Sigmoid colon (tissue), 4 donors: ENCODE results near the gene GPRC5B.
A peak's percentile ranks its signal among the peaks of the same experiment; 100 is the strongest.

Experiments used
- EP300 ChIP-seq, 4 donors: sonication (generic); formaldehyde crosslinking; IDR thresholded peaks; one replicate each; pipeline ENCODE4 v1.6.1; 2017; ENCODE audit warnings: antibody characterized with exemption in 4 of 4
- POLR2A ChIP-seq, 2 donors: fragments of 450-650 bp; IDR thresholded peaks; one replicate each; pipeline ENCODE4 v1.6.1; 2016; ENCODE audit warnings: antibody characterized with exemption in 2 of 2, mild to moderate bottlenecking in 2 of 2, moderate library complexity in 2 of 2
- POLR2AphosphoS5 ChIP-seq, 4 donors: sonication (generic); formaldehyde crosslinking; IDR thresholded peaks; one replicate each; pipeline ENCODE4 v1.6.1; 2017; ENCODE audit warnings: antibody characterized with exemption in 4 of 4
- TF ChIP-seq, protein P1 (sequence below), 4 experiments: fragments of 450-650 bp in 3 of 4; fragments of 200-600 bp in 1 of 4; IDR thresholded peaks; one replicate each; pipeline ENCODE4 v1.5.1; 2016 to 2019; ENCODE audit warnings: antibody characterized with exemption in 4 of 4, mild to moderate bottlenecking in 3 of 4, moderate library complexity in 2 of 4

DNA sequence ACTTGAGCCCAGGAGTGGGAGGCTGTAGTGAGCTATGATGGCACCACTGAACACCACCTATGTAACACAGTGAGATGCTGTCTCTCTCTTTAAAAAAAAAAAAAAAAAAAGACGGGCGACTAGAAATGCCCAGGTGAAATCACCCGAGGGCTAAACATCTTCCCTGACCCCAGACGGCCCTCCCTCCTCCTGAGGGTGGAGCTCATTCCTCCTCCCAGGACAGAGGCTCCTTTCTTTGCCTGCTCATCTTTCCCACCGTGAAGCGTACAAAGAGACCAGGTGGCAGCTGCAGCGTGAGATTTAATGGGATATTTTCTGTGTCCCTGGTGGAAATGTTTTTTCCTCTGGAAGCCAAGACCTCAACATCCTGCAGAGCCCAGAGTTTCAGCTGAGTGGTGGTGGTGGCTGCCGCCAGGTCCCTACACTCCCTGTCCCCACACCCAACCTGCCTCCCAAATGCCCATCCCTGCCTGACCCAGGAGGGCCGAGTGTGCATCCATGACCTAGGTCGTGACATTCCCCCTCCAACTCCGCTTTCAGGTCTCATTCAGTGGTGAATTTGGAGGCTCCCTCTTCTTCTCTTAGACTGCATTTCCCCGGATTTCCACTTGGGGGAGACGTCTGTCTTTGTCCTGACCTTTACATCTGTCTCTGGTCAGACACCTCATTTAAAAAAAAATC, 14.4 kb upstream of the GPRC5B start:
- TF ChIP-seq, protein P1, sequence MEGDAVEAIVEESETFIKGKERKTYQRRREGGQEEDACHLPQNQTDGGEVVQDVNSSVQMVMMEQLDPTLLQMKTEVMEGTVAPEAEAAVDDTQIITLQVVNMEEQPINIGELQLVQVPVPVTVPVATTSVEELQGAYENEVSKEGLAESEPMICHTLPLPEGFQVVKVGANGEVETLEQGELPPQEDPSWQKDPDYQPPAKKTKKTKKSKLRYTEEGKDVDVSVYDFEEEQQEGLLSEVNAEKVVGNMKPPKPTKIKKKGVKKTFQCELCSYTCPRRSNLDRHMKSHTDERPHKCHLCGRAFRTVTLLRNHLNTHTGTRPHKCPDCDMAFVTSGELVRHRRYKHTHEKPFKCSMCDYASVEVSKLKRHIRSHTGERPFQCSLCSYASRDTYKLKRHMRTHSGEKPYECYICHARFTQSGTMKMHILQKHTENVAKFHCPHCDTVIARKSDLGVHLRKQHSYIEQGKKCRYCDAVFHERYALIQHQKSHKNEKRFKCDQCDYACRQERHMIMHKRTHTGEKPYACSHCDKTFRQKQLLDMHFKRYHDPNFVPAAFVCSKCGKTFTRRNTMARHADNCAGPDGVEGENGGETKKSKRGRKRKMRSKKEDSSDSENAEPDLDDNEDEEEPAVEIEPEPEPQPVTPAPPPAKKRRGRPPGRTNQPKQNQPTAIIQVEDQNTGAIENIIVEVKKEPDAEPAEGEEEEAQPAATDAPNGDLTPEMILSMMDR (IDR thresholded peaks at IDR 0.05): peak in 3 of 4 experiments; percentile 54 to 67 (median 56)
- TF ChIP-seq EP300 (IDR thresholded peaks at IDR 0.05) (no peak), POLR2AphosphoS5 (IDR thresholded peaks at IDR 0.05) (no peak), POLR2A (IDR thresholded peaks at IDR 0.05) (no peak)
